HG02588 (cell line): ENCODE data around the gene JMJD6.
A peak's percentile ranks its signal among the peaks of the same experiment; 100 is the strongest.
"Not testable (repeated sequence)": the region's sequence is repeated elsewhere in the genome, so short reads cannot be mapped to it uniquely, and the experiment has no call there.

Experiments used
- ATAC-seq: cut with Tn5 transposase; IDR thresholded peaks from one replicate; pipeline ENCODE4 v1.9.1; 2021; ENCODE audit warnings: mild to moderate bottlenecking, moderate library complexity; ENCODE audit not compliant: unreplicated experiment

JMJD6 gene

GRCh38 chr17:76737082-76737675, 10.8 kb upstream of the JMJD6 start, which contains the start of gene SRSF2:
TSS of gene SRSF2 (minus strand) at chr17:76737331. CDS start at chr17:76737160, 171 bp downstream.
- peak; percentile 51 for ATAC-seq

- peak; percentile 10 for ATAC-seq
Observed at GRCh38 chr17:76736349-76737081, 10.1 kb upstream of the JMJD6 start.

- no peak for ATAC-seq
Observed at GRCh38 chr17:76735586-76736348, 9.4 kb upstream of the JMJD6 start.

- ATAC-seq = no peak
Observed at GRCh38 chr17:76735006-76735405, 8.6 kb upstream of the JMJD6 start.

GRCh38 chr17:76734080-76734840, 7.9 kb upstream of the JMJD6 start:
- ATAC-seq = no peak

- no peak for ATAC-seq
Observed at GRCh38 chr17:76733618-76733957, 7.2 kb upstream of the JMJD6 start.

GRCh38 chr17:76732734-76733617, 6.6 kb upstream of the JMJD6 start:
- no peak for ATAC-seq

- ATAC-seq = not testable (repeated sequence)
Observed at GRCh38 chr17:76731800-76732733, 5.7 kb upstream of the JMJD6 start.

GRCh38 chr17:76727745-76728456, 1.5 kb upstream of the JMJD6 start:
- ATAC-seq = no peak

- peak; percentile 34 for ATAC-seq
Observed at GRCh38 chr17:76726776-76727718, 641 bp upstream of the JMJD6 start, which contains the start of gene METTL23. TSS of gene METTL23 (plus strand) at chr17:76726839. CDS start at chr17:76729711, 2,872 bp downstream.

GRCh38 chr17:76725580-76726230, 701 bp downstream of the JMJD6 start:
- ATAC-seq = peak; percentile 19

GRCh38 chr17:76723812-76724211, 2.6 kb downstream of the JMJD6 start:
- no peak for ATAC-seq

- not testable (repeated sequence) for ATAC-seq
Observed at GRCh38 chr17:76722977-76723376, 3.4 kb downstream of the JMJD6 start.

GRCh38 chr17:76722279-76722678, 4.1 kb downstream of the JMJD6 start:
- ATAC-seq = no peak

GRCh38 chr17:76721463-76721862, 4.9 kb downstream of the JMJD6 start:
- no peak for ATAC-seq

GRCh38 chr17:76720941-76721340, 5.5 kb downstream of the JMJD6 start:
- ATAC-seq = no peak

GRCh38 chr17:76720211-76720610, 6.2 kb downstream of the JMJD6 start:
- no peak for ATAC-seq
